ENCODE results near the gene INTS1. TPM values are rescaled to one million over a fixed set of nuclear protein-coding genes. Genes with fewer than 3 reads are reported as not detected.

The INTS1 gene
- total and polyA plus RNA-seq, 2 of the 4 experiments (the other 2 are of a cell fraction): 9.3 to 40.1 TPM

DNA sequence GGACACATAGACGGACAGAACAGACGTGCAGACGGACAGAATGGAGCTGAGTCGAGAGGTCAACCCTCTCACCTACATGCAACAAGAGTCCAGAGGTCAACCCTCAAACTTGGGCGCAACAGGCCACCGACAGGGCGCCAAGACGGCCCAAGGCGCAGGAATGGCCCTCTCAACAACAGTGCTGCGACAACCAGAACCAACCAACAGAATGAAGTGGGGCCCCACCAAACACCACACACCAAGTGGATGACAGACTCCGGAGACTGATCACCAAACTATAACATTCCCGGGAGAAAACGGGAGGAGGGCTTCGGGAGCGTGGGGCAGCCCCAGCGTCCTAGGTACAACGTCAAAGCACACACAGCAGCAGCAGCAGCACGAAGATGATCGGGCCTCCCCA lies 13.4 kb downstream of the INTS1 start:
- POLR2A ChIA-PET (ENCODE audit: unreplicated experiment): no interaction called here
- no peak overlapping the region for H2BK15ac ChIP-seq (ENCODE audit: low read depth, low read length)
- DNase-seq: no peak
- H2AFZ ChIP-seq (replicated peaks; ENCODE audit: low read length, poor library complexity): no peak overlapping the region
- no peak overlapping the region for H4K8ac ChIP-seq (ENCODE audit: low read depth in 2 of 2, low read length in 2 of 2)
- no peak overlapping the region for H2AK5ac ChIP-seq (ENCODE audit: low read depth, low read length)
- H3K79me1 ChIP-seq (ENCODE audit: low read depth in 1 of 2, low read length in 2 of 2): peaks cover 0 to 9% of the 10 kb centered on the region in 2 experiments; a peak in 1 of 4 replicates
- no peak overlapping the region for H2BK120ac ChIP-seq (ENCODE audit: low read depth, low read length)
- BruUV-seq (replicated peaks): no TSS peak
- no peak overlapping the region for H4K91ac ChIP-seq (ENCODE audit: insufficient read depth, low read depth, low read length)
- no peak overlapping the region for H2BK5ac ChIP-seq (ENCODE audit: low read depth, low read length, poor library complexity, severe bottlenecking)
- H4K5ac ChIP-seq (ENCODE audit: low read depth, low read length): no peak overlapping the region
- H3K9me3 ChIP-seq (ENCODE audit: control insufficient read depth, insufficient read depth, low read length): no peaks in the 10 kb centered on the region
- no peaks in the 10 kb centered on the region for H3K27me3 ChIP-seq (ENCODE audit: control insufficient read depth, insufficient read depth, low read length)
- dilution Hi-C loops (cut with HindIII; ENCODE audit: low sequenced_read_pairs, unreplicated experiment): no loop called here
- H3K9me1 ChIP-seq (ENCODE audit: insufficient read depth, low read length): no peaks in the 10 kb centered on the region
- in situ Hi-C loops (cut with MboI; ENCODE audit: low sequenced_read_pairs): no loop called here
- no peak overlapping the region for H3K4me2 ChIP-seq (ENCODE audit: low read depth, low read length)
- intact Hi-C loops (cut with micrococcal nuclease): no loop called here
- H3K56ac ChIP-seq (ENCODE audit: extremely low read depth, insufficient read depth, low read length): no peak overlapping the region
- H2AK9ac ChIP-seq (replicated peaks; ENCODE audit: low read depth, low read length, poor library complexity): no peak overlapping the region
- WGBS, 2 experiments (ENCODE audit: extremely low coverage in 2 of 2, insufficient read length in 1 of 2): 95% methylated on average over 8 of the region's 19 CpGs; no CpG with 5 or more reads in 1 of the 2 experiments
- CTCF ChIA-PET: no interaction called here
- no peak for TF ChIP-seq CEBPB (IDR thresholded peaks at IDR 0.05; ENCODE audit: low read depth, low read length)
- TF ChIP-seq RAD21 (IDR thresholded peaks at IDR 0.05; ENCODE audit: low read length): no peak
- TF ChIP-seq CHD1 (IDR thresholded peaks at IDR 0.05; ENCODE audit: low read depth, low read length): no peak
- TF ChIP-seq BHLHE40 (IDR thresholded peaks at IDR 0.05; ENCODE audit: low read depth, low read length): no peak
- no peak for TF ChIP-seq RCOR1 (IDR thresholded peaks at IDR 0.05; ENCODE audit: insufficient replicate concordance, low read length)
- TF ChIP-seq SMC3 (IDR thresholded peaks at IDR 0.05; ENCODE audit: low read depth, low read length): no peak
- TF ChIP-seq, protein P1, sequence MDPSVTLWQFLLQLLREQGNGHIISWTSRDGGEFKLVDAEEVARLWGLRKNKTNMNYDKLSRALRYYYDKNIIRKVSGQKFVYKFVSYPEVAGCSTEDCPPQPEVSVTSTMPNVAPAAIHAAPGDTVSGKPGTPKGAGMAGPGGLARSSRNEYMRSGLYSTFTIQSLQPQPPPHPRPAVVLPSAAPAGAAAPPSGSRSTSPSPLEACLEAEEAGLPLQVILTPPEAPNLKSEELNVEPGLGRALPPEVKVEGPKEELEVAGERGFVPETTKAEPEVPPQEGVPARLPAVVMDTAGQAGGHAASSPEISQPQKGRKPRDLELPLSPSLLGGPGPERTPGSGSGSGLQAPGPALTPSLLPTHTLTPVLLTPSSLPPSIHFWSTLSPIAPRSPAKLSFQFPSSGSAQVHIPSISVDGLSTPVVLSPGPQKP (IDR thresholded peaks at IDR 0.05; ENCODE audit: borderline replicate concordance, low read depth, low read length): no peak
- TF ChIP-seq RFX5 (IDR thresholded peaks at IDR 0.05; ENCODE audit: low read depth, low read length): no peak
- TF ChIP-seq FOS (IDR thresholded peaks at IDR 0.05; ENCODE audit: low read depth, low read length): no peak
- TF ChIP-seq POLR2A (IDR thresholded peaks at IDR 0.05; ENCODE audit: low read depth, low read length): no peak
- no peak for TF ChIP-seq MXI1 (IDR thresholded peaks at IDR 0.05; ENCODE audit: borderline replicate concordance, low read depth, low read length)
- no peak for TF ChIP-seq MAZ (IDR thresholded peaks at IDR 0.05; ENCODE audit: borderline replicate concordance, low read depth, low read length)
- TF ChIP-seq, protein P2, sequence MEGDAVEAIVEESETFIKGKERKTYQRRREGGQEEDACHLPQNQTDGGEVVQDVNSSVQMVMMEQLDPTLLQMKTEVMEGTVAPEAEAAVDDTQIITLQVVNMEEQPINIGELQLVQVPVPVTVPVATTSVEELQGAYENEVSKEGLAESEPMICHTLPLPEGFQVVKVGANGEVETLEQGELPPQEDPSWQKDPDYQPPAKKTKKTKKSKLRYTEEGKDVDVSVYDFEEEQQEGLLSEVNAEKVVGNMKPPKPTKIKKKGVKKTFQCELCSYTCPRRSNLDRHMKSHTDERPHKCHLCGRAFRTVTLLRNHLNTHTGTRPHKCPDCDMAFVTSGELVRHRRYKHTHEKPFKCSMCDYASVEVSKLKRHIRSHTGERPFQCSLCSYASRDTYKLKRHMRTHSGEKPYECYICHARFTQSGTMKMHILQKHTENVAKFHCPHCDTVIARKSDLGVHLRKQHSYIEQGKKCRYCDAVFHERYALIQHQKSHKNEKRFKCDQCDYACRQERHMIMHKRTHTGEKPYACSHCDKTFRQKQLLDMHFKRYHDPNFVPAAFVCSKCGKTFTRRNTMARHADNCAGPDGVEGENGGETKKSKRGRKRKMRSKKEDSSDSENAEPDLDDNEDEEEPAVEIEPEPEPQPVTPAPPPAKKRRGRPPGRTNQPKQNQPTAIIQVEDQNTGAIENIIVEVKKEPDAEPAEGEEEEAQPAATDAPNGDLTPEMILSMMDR (conservative IDR thresholded peaks at IDR 0.05; ENCODE audit: low read depth, low read length): no peak
- TF ChIP-seq NFE2L2 (IDR thresholded peaks at IDR 0.05; ENCODE audit: low read depth, low read length): no peak
- no peak for TF ChIP-seq MAFK (IDR thresholded peaks at IDR 0.05; ENCODE audit: low read depth, low read length)
- TF ChIP-seq, protein P3, sequence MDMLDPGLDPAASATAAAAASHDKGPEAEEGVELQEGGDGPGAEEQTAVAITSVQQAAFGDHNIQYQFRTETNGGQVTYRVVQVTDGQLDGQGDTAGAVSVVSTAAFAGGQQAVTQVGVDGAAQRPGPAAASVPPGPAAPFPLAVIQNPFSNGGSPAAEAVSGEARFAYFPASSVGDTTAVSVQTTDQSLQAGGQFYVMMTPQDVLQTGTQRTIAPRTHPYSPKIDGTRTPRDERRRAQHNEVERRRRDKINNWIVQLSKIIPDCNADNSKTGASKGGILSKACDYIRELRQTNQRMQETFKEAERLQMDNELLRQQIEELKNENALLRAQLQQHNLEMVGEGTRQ (IDR thresholded peaks at IDR 0.05; ENCODE audit: low read depth, low read length): no peak
- H2BK20ac ChIP-seq (ENCODE audit: low read depth, low read length): no peak overlapping the region
- H3K18ac ChIP-seq (ENCODE audit: low read depth, low read length): no peak overlapping the region
- no peak overlapping the region for H3K9ac ChIP-seq (ENCODE audit: low read depth, low read length)
- H4K20me1 ChIP-seq (ENCODE audit: insufficient read depth, low read length): peaks cover 4% of the 10 kb centered on the region; the same call in 1 of the 2 replicates
- no peaks in the 10 kb centered on the region for H3K4me1 ChIP-seq (ENCODE audit: control insufficient read depth, insufficient read depth, low read length)
- no peak overlapping the region for H3K23ac ChIP-seq (ENCODE audit: low read depth, low read length)
- H3K27ac ChIP-seq (ENCODE audit: insufficient read depth, low read length): no peak overlapping the region
- no peak overlapping the region for H3K4ac ChIP-seq (ENCODE audit: low read depth, low read length)
- no peak for ATAC-seq (ENCODE audit: low read depth)
- H3K4me3 ChIP-seq (ENCODE audit: insufficient read depth, low read depth, low read length): no peak overlapping the region
- no peak overlapping the region for H3K14ac ChIP-seq (replicated peaks; ENCODE audit: low read depth, low read length)
- H3K36me3 ChIP-seq (ENCODE audit: control insufficient read depth, insufficient read depth, low read length): peaks cover 70% of the 10 kb centered on the region

Measured in IMR-90 (cell line).